ENCODE results near the gene UBE2G2. TPM values are rescaled to one million over a fixed set of nuclear protein-coding genes. Genes with fewer than 3 reads are reported as not detected.

The UBE2G2 gene
- total and polyA plus RNA-seq, 2 of the 4 experiments (the other 2 are of a cell fraction), result 65.4 to 91.7 TPM

GRCh38 chr21:44850208-44850800, 48.7 kb upstream of the UBE2G2 start:
- ATAC-seq (ENCODE audit: low read depth) (no peak), DNase-seq (no peak)
- Histone ChIP-seq H2BK15ac (ENCODE audit: low read depth, low read length) (no peak overlapping the region), H3K27me3 (ENCODE audit: control insufficient read depth, insufficient read depth, low read length) (no peaks in the 10 kb centered on the region), H4K91ac (ENCODE audit: insufficient read depth, low read depth, low read length) (no peak overlapping the region), H3K18ac (ENCODE audit: low read depth, low read length) (no peak overlapping the region), H3K79me1 (ENCODE audit: low read depth in 1 of 2, low read length in 2 of 2) (peaks cover 43% of the 10 kb centered on the region in 2 experiments), H3K23ac (ENCODE audit: low read depth, low read length) (no peak overlapping the region), H2AFZ (replicated peaks; ENCODE audit: low read length, poor library complexity) (no peak overlapping the region), H4K8ac (ENCODE audit: low read depth in 2 of 2, low read length in 2 of 2) (no peak overlapping the region), H3K9me1 (ENCODE audit: insufficient read depth, low read length) (peaks cover 13% of the 10 kb centered on the region; the same call in 1 of the 2 replicates), H3K9me3 (ENCODE audit: control insufficient read depth, insufficient read depth, low read length) (no peaks in the 10 kb centered on the region), H3K56ac (ENCODE audit: extremely low read depth, insufficient read depth, low read length) (no peak overlapping the region), H2BK120ac (ENCODE audit: low read depth, low read length) (no peak overlapping the region), H3K9ac (ENCODE audit: low read depth, low read length) (no peak overlapping the region), H2BK20ac (ENCODE audit: low read depth, low read length) (no peak overlapping the region), H2AK9ac (replicated peaks; ENCODE audit: low read depth, low read length, poor library complexity) (no peak overlapping the region), H4K5ac (ENCODE audit: low read depth, low read length) (no peak overlapping the region), H3K4me3 (ENCODE audit: insufficient read depth, low read depth, low read length) (no peak overlapping the region), H3K4me2 (ENCODE audit: low read depth, low read length) (no peak overlapping the region), H2AK5ac (ENCODE audit: low read depth, low read length) (no peak overlapping the region), H3K4ac (ENCODE audit: low read depth, low read length) (no peak overlapping the region), H2BK5ac (ENCODE audit: low read depth, low read length, poor library complexity, severe bottlenecking) (no peak overlapping the region), H3K14ac (replicated peaks; ENCODE audit: low read depth, low read length) (no peak overlapping the region), H3K36me3 (ENCODE audit: control insufficient read depth, insufficient read depth, low read length) (peaks cover 47% of the 10 kb centered on the region), H3K4me1 (ENCODE audit: control insufficient read depth, insufficient read depth, low read length) (peaks cover 2% of the 10 kb centered on the region; the same call in 1 of the 2 replicates), H4K20me1 (ENCODE audit: insufficient read depth, low read length) (peaks cover 25% of the 10 kb centered on the region), H3K27ac (ENCODE audit: insufficient read depth, low read length) (no peak overlapping the region)
- WGBS, 2 experiments (ENCODE audit: extremely low coverage in 2 of 2, insufficient read length in 1 of 2), result 93% methylated on average over 12 of the region's 20 CpGs; no CpG with 5 or more reads in 1 of the 2 experiments
- POLR2A ChIA-PET (ENCODE audit: unreplicated experiment), result no interaction called here
- in situ Hi-C loops (cut with MboI; ENCODE audit: low sequenced_read_pairs) (no loop called here), dilution Hi-C loops (cut with HindIII; ENCODE audit: low sequenced_read_pairs, unreplicated experiment) (no loop called here), intact Hi-C loops (cut with micrococcal nuclease) (no loop called here)
- TF ChIP-seq CHD1 (IDR thresholded peaks at IDR 0.05; ENCODE audit: low read depth, low read length), result no peak
- TF ChIP-seq NFE2L2 (IDR thresholded peaks at IDR 0.05; ENCODE audit: low read depth, low read length), result no peak
- no peak for TF ChIP-seq RAD21 (IDR thresholded peaks at IDR 0.05; ENCODE audit: low read length)
- TF ChIP-seq MXI1 (IDR thresholded peaks at IDR 0.05; ENCODE audit: borderline replicate concordance, low read depth, low read length), result no peak
- TF ChIP-seq MAZ (IDR thresholded peaks at IDR 0.05; ENCODE audit: borderline replicate concordance, low read depth, low read length), result no peak
- TF ChIP-seq CEBPB (IDR thresholded peaks at IDR 0.05; ENCODE audit: low read depth, low read length), result no peak
- no peak for TF ChIP-seq RCOR1 (IDR thresholded peaks at IDR 0.05; ENCODE audit: insufficient replicate concordance, low read length)
- no peak for TF ChIP-seq RFX5 (IDR thresholded peaks at IDR 0.05; ENCODE audit: low read depth, low read length)
- TF ChIP-seq ELK1 (IDR thresholded peaks at IDR 0.05; ENCODE audit: borderline replicate concordance, low read depth, low read length), result no peak
- no peak for TF ChIP-seq FOS (IDR thresholded peaks at IDR 0.05; ENCODE audit: low read depth, low read length)
- no peak for TF ChIP-seq USF2 (IDR thresholded peaks at IDR 0.05; ENCODE audit: low read depth, low read length)
- TF ChIP-seq MAFK (IDR thresholded peaks at IDR 0.05; ENCODE audit: low read depth, low read length), result no peak
- TF ChIP-seq POLR2A (IDR thresholded peaks at IDR 0.05; ENCODE audit: low read depth, low read length), result no peak
- BruUV-seq (replicated peaks), result no TSS peak
- CTCF ChIA-PET, result no interaction called here
